Measurements from ENCODE around the gene ZC3H12D.
"Not testable (repeated sequence)": the region's sequence is repeated elsewhere in the genome, so short reads cannot be mapped to it uniquely, and the experiment has no call there.

The ZC3H12D gene

DNA sequence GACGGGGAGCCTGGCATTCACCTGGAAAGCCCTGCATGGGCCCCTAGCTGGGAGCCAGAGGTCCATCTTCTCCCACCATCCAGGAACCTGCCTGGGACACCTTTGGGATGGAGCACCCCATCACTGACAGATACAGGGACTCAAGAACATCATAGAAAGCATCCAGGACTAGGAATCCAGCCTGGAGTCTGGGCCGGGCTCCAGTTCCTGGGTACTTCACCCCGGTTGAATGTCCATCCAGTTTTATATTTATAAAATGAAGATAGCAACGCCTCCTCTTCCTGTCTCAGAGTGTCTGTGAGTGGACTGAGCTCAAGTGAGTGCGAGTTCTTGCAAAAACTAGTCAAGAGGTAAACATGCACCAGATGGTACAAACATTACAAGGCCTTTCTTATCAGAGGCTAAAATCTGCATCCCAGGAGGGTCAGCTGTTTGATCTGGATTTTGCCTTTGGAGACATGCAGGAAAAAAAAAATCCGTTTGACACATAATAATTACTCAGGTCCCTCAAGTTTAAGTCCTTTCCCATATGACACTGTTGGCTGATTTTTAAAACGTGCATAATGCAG lies 27.4 kb downstream of the ZC3H12D start:
- DNase-seq: peak; percentile 4

DNA sequence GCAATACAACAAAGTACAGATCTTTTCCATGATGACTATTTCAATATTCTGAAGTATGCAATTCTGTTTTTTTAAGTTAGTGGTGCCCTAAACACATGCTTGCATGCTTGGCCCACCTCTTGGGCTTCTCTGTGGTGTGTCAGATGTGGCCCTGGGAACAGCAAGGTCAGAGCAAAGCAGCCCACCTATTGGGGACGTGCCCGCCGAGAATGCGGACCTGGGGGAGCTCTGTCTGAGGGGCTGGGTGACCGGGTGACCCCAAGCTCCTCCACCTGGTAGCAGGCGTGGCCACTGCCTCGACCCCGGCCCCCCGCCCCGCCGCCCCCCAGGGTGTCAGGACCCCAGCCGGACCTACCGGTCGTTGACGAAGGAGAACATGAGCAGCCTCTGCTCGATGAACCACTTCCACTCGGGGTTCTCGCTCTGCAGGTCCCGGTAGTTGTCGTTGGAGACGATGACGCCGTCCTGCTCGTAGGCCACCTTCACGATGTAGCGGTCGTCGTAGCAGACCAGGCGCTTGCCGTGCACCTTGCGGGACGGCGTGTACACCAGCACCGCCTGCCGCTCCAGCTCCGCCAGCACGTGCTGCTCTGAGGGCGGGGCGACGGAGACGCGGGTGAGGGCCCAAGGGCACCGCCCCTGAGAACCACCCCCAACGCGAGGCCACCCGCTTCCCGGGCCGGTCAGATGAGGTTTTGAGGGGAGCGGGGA lies 28.3 kb downstream of the ZC3H12D start:
- DNase-seq: no peak

DNA sequence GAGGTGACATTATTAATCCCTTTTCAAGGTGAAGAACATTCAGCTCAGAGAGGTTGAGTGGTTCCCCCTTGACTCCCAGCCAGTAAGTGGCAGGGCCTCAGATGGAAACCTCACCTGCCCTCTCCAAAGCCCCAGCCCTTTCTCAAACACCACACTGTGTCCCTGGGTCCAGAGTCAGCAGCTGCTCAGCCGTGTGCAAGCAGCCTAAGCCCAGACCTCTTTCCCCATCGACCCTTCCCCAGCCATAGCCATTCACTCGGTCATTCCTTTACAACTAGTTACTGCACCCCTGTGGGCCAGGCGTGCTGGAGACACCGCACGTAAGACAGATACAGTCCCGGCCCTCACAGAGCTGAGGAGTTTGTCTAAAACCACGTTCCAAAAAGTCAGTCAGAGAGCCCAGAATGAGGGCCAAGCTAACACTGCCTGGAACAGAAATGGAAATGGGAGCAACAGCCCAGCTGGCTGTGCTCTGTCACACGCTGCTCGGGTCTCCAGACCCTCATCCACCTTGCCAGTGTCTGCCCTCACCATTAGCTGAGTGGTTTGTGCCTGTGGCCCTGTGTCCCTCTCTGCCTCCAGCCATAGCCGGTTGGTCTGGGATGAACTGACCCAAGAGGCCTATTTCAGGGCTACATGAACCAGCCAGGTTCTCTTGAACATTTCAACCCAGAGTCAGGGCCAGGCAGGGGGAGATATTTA lies 29.6 kb downstream of the ZC3H12D start:
- no peak for DNase-seq

DNA sequence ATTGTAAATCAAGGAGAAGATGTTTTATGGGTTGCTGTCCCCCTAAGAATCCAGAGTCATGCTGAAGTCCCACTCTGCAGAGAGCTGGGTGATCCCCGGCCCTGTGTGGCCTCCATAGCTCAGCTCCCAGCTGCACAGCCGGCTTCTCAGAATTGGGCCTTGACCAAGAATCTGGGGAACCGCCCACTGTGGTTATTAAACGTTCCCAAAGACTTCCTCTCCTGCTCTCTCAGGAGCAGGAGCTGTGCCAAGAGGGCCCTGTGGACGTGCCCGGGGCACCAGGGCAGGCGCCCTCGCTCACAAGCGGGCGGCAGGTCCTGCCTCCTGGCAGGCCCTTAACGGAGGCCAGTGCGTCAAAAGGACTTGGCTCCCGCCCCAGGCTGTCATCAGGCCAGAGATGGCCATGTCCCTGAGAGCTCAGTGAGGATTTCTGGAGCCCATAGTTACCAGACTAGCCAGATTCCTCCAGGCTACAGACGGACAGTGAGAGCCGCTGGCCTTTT lies 30.4 kb downstream of the ZC3H12D start:
- peak; percentile 58 for DNase-seq

DNA sequence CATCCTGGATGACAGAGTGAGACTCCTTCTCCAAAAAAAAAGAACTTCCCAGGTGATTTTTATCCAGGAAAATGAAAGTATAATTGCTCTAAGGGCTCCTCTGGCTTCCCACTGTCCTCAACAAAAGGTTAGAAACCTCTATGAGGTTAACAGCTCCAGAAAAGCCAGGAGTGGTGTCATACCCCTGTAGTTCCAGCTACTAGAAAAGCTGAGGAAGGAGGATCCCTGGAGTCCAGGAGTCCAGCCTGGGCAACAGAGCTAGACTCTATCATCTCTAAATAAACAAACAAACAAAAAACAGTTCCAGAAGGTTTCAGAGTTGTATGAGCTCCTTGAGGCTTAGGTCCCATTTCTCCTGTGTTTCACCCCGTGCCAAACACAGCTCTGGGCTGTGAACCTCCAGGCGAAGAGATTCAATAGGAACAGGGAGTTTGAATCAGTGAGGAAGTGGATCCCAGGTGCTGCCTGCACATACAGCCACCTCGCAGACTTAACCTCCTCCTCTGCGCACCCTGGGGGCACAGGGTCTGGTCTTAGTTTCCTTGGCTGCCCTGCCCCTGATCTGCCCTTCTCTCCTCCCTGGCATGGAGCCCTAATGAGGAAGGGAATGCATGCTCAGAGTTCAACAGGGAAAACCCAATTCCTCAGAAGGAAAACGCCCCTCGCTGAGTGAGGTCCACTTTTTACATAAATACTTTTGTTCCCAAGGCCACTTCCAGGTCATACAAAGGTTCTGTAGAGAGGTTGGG lies 31.0 kb downstream of the ZC3H12D start:
- no peak for DNase-seq

DNA sequence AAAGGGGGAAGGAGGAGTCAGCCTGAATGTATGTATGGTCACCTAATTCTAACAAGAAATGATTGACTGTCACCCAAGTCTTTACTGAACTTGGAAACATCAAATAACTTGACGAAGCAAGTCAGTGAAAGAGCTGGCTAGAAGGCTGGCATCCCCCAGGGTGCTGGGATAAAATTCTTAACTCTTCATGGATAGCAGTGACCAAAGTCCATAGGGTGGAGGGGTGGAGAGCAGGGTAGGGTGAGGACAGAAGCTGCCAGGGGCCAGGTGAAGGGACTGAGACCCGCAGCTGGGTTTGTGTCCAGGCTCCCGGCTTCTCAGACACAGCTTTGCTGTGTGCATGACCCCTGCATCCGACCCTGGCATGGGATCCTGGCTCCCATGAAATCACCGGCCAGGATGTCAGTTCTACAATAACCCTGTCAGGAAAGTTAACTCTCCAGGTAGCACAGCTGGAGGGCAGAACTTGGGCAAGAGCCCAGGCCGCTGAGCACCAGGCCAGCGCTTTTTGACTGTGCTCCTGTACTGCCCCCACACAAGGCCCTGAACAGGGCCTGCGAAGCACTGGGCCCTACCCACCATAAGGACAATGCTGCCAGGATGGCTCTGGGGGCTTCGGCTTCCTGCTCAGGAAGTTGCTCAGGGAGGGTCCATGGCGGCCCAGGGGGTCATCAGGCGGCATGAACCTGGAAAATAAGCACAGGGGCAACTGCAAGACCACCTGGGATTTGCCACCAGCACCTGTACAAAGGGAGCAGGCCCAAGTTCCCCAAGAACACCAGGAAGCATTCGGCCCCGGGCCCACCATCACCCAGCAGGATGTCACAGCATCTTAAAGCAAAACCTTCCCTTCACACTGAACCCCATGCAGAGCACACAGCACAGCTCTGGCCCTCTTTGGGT lies 32.5 kb downstream of the ZC3H12D start:
- DNase-seq: no peak

DNA sequence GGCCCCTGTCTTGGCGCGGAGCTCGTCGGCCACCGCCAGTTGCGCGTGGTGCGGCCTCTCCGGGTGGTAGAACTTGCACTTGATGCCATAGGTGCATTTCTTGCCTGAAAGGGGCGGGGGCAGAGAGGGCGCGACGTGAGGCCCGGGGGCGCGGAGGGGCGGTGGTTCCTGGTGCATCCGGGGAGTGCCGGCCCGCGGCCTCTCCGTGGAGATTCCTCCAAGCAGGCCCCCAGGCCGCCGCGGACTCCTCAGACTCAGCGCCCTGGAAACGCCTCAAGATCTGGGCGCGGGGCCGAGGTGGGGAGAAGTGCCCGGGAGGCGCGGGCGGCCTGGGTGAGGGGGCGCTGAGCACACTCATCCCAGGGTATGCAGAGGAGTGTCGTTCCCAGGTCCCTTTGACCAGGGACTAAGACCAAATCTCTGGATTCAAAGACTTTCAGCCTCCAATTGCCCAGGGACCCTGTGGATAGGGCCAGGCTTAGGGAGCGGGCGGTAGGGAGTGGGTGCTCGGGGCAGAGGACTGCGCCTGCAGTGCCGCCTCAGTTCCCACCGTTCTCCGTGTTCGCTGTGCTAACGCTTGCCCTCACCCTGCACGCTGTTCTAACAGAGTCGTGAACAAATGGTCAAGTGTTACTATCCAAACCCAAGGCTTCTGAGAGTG lies 33.3 kb downstream of the ZC3H12D start:
- no peak for DNase-seq

DNA sequence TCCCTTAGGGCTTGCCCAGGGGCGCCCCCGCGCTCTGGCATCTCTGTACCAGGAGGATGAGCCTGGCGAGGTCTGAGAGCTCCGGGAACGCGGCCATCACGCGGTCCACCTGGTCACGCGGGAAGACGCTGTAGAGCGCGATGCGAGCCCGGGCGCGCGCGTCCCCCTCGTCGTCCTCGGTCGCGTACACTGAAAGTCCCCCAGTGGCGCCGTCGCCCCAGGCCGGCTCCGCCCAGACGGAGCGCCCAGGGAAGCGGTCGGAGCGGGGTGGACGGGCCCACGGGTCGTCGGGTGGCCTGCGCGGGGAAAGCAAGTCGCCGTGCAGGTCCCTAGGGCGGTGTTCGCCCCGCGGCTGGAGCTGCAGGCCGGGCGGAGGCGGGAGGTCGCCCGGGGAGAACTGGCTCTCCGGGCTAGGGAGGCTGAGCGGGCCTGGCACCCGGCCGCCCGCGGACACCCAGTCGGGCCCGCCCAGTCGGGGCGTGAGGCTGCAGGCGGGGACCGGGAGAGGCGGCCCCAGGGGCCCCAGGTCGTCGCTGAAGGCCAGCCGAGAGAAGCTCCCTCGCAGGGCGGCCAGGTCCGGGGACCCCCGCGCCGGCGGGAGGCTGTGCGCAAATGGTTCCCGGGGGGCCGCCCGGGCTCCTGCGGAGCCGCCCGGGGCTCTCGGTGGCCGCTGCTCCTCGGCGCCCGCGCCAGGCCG lies 34.0 kb downstream of the ZC3H12D start:
- peak; percentile 19 for DNase-seq

DNA sequence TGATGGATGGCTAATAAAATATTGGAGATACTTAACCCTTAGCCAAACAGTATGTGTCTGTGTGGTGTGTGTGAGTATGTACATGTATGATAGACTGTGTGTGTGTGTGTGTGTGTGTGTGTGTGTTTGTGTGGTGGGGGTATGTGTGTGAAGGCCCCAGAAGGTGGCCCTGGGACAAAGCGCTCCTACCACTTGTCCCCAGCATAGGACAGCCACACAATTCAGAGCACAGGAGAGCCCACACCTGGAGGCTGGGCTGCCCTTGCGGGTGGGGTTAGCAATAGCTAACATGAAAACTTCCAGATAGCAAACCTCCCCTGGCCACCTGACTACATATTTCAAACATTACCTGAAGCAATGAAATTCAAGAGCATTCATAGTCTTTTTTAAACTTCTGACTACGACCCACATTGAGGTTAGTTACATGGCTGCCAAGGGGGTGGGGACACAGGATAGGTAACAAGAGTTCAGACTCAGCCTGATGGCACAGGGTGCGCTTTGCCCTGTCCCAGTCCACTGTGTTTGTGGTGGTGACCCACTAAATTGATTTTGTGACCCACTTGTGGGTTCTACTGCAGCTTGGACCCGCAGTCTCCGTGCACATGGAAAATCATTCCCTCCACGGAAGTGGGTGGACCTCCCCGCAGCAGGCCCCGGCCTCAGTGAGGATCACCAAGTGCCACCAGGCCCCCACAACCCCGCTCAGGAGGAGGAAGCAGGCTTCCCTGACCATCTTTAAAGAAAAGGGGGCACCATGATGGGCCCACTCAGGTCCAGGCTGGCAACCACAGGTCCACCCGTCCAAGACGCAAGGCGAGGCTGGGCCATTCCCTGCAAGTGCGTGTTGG lies 34.8 kb downstream of the ZC3H12D start:
- no peak for DNase-seq

DNA sequence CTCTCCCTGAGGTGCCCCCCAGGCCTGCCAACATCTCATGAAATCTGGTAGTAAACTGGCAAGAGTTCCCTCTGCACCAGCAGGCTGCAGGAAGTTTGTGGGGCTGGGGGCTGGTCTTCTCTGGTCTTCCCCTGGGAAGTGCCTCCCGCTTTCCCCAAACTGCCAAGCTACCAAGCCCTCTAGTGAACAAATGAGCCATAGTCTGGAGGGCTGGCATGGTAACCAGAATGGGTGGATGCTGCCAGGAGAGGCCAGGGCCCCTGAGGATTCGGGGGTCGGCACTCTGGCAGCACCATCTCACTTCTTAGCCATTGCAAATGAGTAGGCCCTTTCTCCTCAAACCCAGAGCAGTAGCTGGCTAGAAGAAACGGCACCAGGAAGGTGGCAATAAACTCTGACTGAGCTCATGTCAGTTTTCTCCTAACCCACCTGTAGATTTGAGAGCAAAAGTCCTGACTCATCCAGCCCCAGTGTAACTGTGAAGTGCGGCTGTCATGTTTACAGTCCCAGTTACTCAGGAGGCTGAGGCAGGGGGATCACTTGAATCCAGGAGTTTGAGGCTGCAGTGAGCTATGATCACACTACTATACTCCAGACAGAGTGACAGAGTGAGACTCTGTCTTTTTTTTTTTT lies 35.9 kb downstream of the ZC3H12D start:
- no peak for DNase-seq

DNA sequence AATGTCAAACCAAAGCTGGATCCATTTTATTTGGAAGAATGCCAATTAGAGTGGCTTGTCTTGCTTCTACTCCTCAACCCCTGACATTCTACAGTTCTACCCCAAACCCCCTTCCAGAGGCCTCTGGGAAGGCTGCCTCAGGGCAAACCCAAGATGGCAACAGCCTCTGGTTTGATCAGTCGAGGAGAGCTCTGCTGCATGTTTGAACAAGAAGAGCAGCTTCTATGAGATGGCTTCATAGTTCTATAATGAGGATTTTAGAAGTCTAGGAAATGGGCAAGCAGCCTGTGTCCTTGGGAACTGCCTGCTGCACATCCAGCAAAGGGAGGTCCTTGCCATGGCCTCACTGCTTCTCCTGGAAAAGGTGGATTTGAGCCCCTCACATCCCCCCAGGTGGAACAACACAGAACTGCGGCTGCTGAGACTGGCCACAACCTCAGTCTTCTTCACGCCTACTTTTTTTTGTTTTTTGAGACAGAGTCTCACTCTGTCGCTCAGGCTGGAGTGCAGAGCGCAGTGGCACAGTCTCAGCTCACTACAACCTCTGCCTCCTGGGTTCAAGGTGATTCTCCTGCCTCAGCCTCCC lies 37.9 kb downstream of the ZC3H12D start:
- DNase-seq: no peak

DNA sequence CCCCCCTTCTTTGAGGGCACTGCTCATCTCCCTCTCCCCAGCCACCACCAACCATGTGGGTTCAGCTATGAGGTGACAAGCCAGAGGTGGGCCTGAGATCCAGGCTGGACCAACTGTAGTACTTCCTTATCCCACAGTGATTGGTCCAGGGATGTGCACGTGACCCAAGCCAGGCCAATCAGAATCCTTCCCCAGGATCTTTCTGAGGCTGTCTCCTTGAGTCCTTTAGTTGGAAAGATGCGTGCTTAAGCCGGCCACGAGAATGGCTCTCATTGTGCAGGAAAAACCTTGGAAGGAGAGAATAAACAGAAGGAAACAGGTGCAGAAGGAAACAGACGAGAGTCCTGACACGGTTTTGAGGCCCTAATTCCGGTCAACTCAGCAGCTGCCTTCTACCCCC lies 39.2 kb downstream of the ZC3H12D start:
- no peak for DNase-seq

DNA sequence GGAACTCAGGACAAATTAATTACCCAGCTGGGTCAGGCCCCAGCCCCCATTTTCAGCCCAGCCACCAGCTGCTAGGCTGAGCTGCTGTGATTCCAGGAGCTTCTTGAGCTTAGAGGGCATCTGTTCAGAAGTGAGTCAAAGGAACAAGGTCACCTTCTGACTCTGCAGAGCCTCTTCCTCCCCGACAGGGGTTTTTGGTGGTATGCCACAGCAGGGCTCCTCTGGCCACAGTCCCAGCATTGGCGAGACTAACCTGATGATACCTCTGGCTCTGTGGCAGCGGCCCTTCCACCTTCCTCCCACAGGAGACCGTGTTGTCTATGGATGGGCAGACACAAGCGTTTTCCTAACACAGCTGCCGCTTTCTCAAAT lies 39.7 kb downstream of the ZC3H12D start:
- no peak for DNase-seq

DNA sequence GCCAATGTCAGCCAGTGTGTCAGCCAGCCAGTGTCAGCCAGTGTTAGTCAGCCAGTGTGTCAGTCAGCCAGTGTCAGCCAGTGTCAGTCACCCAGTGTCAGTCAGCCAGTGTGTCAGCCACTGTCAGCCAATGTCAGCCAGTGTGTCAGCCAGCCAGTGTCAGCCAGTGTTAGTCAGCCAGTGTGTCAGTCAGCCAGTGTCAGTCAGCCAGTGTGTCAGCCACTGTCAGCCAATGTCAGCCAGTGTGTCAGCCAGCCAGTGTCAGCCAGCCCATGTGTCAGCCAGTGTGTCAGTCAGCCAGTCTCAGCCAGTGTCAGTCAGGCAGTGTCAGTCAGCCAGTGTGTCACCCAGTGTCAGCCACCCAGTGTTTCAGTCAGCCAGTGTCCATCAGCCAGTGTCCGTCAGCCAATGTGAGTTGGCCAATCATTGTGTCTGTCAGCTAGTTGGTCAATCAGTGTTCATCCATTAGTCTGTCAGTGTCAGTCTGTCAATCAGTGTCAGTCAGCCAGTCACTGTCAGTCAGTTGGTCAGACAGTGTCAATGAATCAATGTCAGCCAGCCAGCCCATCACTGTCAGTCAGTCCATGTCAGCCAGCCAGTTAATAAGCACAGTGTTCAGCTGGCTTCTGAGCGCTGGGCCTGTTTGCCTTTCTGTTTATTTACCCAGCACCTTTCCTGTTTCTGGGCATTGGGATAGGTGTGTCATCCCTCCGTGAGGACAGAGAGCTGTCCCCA lies 40.3 kb downstream of the ZC3H12D start:
- DNase-seq: not testable (repeated sequence)

DNA sequence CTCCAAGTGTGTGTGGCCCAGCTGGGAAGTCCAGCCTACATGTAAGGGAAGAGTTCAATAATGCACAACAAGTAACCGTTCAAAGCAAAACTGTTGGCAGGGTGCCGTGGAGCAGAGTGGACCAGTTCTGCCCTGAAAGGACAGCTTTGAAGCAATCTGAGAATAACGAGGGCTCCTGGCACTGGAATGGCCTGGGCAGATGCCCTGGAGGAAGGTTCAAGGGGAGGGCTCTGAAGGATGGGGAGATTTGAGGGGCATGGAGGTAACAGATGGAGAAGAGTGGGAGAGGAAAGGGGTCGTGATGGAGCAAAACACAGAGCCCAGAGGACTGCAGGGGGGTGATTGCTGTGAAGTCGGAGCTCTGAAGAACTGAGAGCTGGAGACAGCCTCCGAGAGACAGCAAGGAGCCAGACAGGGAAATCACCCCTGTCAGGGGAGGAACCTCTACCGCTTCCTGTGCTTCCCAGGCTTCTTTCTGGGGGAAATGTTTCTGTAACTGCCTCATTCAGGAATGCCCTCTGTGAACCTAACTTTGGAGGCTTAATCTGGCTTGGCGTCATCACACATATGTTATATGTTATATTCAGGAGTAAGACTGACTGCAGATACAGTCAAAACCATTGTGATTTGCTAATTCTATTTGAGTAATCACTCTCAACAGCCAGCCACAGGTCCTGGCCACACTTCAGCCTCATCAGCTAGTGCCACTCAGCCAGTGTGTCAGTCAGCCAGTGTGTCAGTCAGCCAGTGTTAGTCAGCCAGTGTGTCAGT lies 41.2 kb downstream of the ZC3H12D start:
- no peak for DNase-seq

DNA sequence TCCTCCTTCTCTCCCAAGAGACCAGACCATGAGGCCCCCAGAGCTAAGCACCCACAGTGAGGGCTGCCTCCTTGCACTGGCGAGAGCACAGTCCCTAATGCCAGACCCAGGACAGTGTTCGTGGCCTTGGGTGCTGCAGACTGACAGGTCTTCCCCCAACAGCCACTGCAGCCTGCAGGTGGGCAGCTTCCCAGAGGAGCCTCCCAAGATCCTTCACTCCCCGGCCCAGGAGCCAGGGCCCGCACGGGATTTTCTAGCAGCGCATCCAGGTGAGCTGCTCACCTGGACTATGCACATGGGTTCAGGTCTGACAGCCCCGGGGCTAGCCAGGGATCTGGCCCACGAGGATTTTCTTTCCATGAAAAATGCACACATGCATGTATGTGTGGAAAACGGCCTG lies 43.1 kb downstream of the ZC3H12D start:
- DNase-seq: no peak

DNA sequence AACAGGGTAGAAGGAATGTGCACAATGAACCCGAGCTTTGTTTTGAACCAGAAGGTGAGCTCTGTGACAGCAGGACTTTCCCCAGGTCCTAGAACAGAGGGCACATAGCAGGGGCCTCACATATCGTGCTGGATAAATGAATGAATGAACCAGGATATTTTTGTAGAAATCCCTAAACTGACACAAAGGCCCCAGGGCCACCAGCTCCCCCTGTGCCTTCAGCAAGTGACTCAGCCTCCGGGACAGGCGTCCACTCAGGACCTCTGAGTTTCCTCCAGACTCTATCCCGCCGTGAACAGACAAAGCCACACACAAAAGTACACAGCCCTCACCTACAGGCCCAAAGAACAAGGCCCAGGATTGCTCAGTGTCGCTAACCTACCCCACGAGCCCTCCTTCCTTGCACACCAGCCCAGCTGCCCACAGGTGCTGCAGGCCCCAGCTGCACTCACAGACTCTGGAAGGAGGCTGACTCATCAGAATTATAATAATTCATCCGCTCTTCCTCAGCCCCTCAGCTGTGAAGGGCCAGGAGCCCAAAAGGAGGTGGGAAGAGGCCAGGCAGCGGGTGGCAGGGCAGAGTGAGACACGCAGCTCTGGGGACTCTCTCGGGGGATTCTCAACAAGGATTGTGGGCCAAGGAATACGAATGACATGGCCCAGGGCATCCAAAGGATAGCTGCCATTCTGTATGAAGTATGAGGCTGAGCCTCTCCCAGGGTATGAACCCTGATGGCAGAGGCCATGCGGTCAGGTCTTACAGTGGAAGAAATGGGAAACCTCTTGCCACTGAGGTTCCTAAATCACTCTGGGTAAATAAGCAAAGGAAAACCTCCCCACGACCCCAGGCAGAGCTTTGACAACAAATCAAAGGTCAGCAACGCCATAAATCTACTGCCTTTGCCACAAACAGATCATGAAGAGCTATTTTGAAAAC lies 43.8 kb downstream of the ZC3H12D start:
- DNase-seq: no peak

Data from NCI-H1092 treated with DMSO at 0.1 percent for 48 hours (cell line).